ENCODE data around the gene TMCC3.
"Not testable (repeated sequence)": the region's sequence is repeated elsewhere in the genome, so short reads cannot be mapped to it uniquely, and the experiment has no call there.

Gene TMCC3

GRCh38 chr12:94628819-94629472 lies 21.4 kb downstream of the TMCC3 start:
- no peak for DNase-seq

DNA sequence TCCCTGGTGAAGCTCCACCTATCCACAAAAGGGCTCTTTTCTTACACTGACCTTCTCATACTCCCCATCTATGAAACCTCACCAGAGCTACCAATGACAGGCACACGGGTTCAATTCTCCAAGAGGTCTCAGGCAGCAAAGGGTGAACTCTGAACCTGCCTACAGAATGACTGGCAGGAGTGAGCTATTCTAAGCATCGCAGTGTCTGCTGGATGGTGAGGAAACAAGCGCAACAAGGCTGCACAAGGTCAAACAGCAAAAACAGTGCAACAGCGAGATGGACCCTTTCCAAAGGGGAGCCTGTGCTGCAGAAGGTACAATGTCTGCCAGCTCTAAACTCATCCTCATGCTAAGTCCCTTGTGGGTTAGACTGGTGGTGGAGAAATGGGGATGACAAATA lies 22.0 kb downstream of the TMCC3 start:
- no peak for DNase-seq

GRCh38 chr12:94625531-94625930 lies 24.8 kb downstream of the TMCC3 start:
- DNase-seq: no peak

DNA sequence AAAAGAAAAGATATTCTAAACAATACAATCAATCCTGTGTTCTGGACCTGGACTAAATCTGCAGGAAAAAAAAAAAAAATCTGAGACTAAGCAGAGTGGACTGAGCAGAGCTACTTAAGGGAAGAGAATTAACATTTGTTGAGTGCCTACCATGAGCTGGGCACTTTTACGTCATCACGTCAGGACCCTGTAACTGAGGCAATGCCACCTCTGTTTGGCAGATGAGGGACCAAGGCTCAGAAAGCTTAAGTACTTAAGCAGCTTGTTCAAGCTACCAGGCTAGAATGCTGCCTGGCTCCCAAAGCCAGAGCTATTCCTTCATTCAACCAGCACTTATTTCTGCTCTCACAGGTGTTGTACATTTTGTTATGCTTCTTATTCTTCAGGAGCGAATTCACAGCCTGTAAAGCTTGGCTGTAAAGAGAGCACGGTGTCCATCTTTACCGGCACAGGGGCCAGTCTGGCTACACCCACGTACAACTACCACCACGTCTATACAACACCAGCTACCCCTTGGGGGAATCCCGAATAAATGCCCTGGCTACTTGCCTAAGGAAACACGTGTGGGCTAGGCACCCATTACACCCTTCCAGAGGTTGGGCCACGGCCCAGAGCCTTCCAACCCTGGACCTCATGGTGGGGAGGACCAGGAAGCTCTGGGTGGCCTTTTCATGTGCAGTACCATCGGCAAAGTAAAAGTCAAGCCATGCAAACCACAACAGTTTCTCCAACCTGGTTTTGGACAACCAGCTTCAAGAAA lies 27.0 kb downstream of the TMCC3 start:
- DNase-seq: no peak

GRCh38 chr12:94622475-94622874 lies 27.9 kb downstream of the TMCC3 start:
- no peak for DNase-seq

DNA sequence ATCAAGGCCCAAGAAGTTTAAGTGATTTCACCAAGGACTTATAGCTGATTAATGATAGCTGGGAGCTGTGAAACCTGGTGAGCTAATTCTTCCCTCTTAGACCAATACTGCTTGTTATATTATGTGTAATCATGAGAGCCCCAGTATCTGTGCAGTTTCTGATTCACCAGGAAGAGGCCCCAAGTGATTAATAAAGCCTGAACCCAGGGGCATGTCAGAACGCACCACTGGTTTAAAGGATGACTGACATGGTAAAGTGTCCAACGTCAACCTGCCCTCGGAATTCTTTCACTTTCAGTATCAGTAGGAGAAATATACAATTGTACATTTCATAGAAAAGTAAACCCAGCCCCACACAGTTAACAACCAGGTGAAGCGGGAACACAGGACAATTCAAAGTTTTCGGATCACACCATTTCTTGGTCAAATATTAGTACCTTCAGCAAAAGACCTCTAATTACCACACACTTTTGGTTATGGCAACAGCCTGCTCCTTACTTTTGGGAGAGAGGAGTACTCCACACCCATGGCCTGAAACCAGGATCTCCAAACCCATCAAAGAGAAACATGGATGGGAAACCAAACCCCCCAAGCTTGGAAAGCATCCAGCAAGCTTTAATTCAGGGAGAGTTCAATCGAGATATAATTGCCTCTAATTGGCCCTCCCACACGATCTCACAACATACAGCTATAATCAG lies 28.5 kb downstream of the TMCC3 start:
- DNase-seq: peak; percentile 46

DNA sequence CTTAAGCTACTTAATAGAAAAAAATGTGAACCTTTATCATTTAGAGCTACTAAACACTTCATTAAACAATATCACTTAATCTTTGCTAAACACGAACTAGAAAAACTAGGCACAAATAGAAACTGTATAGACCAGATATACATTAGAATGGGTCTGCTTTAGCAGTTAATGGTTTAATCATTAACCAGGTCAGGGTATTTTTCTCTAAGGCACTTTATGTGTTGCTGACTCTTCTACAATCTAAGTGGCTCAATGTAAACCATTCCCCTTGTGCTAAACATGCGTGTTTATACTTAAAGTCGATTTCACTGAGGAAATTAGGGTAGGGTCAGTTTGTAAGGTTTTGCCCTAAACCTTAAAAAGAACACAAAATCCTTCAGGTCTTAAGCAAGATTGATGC lies 29.7 kb downstream of the TMCC3 start:
- DNase-seq: no peak

DNA sequence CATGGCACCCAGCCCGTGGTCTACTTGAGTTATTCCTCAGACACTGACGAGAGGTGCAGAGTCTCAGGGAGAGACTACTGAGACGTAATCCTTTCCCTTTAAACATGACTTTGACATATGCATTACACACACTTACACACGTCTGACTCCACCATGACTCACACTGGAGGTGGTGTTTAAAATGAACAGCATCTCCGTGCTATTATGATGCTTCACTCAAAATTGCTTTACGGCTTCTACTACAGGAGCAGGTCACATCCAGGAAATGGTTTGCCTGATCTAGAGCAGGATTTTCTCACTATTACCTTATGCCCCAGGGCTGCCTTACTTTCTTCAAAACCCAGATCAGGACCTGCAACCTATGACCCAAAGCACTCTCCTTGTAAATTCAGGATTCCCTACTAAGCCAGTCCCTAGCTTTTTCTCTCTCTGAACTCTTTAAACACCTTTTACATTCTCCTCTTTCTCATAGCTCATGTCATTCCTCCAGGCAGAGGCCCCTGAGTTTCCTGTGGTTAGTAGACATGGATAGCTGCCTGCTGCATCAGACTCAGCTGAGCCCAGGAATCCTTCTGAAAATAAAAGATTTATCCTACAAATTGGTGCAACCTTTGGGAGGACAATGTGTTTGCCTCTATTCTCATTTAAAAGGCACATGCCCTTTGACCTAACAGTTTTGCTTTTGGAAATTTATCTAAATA lies 31.2 kb downstream of the TMCC3 start:
- peak; percentile 23 for DNase-seq

DNA sequence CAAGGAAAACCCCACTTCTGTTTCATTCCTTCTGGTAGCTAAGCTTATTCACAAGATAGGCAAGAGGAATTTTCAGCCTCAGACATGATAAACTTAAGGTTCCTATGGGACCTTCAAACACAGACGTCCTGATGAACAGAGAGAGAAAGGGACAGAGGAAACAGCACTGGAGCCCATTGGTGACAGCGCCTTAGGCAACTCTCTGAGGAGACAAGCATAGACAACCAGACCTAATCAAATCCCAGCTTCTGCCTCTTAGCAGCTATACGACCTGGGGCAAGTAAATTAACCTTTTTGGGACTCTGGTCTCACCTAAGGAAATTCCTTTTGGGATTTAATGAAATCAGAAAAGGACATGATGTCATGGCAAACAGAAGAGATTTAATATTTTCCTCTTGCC lies 33.3 kb downstream of the TMCC3 start:
- DNase-seq: no peak

DNA sequence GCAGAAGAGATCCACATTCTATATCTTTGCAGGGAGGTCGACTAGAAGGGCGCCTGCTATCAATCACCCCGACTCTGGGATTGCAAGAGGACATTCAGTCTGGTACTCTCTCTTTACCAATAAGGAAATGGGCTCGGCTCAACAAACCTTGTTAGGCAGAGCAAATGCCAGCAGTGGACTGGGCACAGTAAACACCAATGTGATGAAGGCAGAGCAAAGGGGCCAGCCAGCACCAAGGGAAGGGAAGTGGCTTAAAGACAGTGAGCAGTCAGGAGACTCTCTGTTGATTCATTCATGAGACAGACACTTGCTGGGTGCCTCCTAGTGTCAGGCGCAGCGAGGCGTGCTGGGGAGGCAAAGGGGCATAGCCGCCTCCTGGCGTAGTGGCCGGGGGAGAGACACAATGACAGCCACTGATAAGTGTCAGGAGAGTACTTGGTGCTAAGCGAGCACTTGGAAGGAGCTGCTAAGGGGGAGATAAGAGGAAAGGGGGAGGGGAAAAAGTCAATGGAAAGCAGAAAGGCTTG lies 34.1 kb downstream of the TMCC3 start:
- DNase-seq: no peak

GRCh38 chr12:94615260-94616181 lies 34.8 kb downstream of the TMCC3 start:
- DNase-seq: no peak

- DNase-seq: no peak
These were observed 36.1 kb downstream of the TMCC3 start for GRCh38 chr12:94614288-94614721.

DNA sequence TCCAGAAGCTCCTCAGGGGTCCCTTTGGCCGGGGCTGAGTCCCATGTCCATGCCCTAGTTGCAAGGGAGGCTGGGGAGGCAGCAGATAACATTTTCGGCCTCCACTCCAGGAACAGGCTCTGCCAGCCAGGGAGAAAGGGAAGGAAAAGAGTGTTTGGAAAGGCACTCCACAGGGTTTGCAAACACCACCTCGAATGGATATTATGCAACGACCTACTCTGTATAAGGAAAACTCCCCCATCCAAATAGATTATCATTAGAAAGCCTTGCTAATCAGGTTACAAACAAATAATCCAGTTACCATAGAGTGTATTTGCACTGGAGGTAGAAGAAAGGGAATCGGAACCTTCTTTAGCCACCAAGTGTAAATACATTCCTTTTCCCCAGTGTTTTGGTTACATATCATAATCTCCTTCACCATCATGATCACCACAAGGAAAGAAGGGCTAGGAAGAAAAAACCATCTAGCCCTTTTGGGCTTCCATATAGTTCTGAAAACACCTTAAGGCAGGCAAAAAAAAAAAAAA lies 40.4 kb downstream of the TMCC3 start:
- no peak for DNase-seq

DNA sequence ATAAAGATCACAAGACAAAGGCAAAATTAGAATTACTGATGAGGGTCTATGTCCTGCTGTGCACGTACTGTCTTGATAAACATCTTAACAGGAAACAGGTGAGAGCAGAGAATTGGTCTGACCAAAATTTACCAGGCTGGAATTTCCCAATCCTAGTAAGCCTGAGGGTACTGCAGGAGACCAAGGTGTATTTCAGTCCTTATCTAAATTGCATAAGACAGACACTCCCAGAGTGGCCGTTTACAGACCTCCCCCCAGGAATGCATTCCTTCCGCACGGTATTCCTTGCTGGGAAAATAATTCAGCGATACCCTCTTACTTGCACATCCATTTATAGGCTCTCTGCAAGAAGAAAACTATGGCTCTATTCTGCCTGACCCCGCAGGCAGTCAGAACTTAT lies 43.5 kb downstream of the TMCC3 start:
- not testable (repeated sequence) for DNase-seq

DNA sequence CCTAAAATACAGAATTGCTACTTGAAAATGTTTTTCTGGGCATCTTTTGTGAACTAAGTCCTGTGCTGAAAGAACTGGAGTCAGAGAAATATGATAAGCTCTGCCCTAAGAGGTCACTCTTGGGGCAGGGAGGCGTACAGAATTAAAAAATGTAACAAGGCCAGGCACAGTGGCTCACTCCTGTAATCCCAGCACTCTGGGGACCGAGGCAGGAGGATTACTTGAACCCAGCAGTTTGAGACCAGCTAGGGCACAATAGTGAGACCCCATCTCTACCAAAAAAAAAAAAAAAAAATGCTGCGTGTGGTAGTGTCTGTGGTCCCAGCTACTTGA lies 46.0 kb downstream of the TMCC3 start:
- no peak for DNase-seq

DNA sequence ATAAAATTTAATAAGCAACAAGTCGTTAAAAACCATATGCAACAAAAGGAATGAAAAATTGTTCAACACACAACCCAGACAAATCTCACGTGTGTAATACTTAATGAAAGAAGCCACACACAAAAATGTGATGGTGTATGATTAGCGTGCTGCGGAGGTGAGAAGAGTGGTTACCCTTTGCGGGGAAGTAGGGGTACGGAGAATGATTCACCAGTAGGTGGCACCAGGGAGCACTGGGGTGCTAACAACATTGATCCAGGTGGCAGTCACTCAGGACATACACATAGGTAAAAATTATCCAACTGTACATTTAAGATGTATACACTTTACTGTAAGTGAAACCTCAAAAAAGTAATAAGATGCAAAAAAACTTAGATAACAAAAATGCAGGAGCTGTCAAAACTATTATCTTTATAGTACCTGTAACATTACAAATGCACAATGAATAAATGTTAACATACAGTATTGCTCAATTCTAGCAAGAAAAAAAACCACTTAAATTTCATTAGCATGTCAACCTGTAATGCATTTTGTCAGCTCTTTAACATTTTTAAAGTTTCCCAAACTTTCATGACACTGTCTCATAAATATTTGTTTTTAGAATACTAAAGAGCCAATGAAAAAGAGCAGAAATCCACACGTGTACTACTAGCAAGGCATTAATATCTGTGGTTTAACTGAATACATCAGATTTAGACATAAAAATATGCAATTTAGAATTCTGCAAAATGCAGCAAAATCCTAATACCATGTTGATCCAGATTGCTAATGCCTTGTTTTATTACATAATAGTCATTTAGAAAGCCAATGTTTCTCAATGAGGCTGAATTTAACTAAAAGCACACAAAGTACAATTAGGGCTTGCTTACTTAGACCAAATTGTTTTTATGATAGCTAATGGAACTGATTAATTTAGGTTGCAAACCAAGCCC lies 46.7 kb downstream of the TMCC3 start:
- peak; percentile 23 for DNase-seq

GRCh38 chr12:94602024-94602423 lies 48.3 kb downstream of the TMCC3 start:
- no peak for DNase-seq

- not testable (repeated sequence) for DNase-seq
These were observed 49.0 kb downstream of the TMCC3 start for GRCh38 chr12:94601307-94601706.

- DNase-seq: no peak
These were observed 51.2 kb downstream of the TMCC3 start for GRCh38 chr12:94599189-94599588.

GRCh38 chr12:94597268-94597667 lies 53.1 kb downstream of the TMCC3 start:
- DNase-seq: no peak

- no peak for DNase-seq
These were observed 53.8 kb downstream of the TMCC3 start for GRCh38 chr12:94596596-94596995.

Measured in stimulated activated naive CD4-positive, alpha-beta T cell treated with Interleukin-2 at 50 U/mL for 16 hours (primary cell).